Measurements from ENCODE around the gene BMPR1B.

DNA sequence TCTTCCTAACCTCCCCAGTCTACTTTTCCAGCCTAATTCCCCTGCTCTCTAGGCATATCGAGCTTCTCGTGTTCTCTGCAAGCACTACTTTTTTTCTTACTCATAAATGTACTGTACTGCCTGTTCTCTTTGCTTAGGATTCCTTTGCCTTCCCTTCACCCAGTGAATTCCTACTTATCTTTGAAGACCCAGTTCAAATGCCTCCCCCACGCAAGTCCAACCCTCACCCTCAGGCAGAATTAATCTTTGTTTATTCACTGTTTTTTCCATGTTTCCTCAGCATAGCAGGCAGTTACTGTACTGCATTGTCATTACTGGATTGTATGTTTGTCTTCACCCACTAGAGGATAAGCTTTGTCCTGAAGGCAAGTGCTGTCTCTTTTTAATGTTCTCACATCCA, 287.7 kb downstream of the BMPR1B start:
- TF ChIP-seq CTCF (IDR thresholded peaks at IDR 0.05; ENCODE audit: borderline replicate concordance, extremely low read depth, low read length, poor library complexity, severe bottlenecking) (no peak), EZH2 (IDR thresholded peaks at IDR 0.05; ENCODE audit: borderline replicate concordance, low read depth, low read length, severe bottlenecking) (no peak)

Data from DND-41 (cell line).